Astrocyte (in vitro differentiated cells and primary cell): ENCODE measurements around the gene LIMS1.
"Not testable (repeated sequence)": the region's sequence is repeated elsewhere in the genome, so short reads cannot be mapped to it uniquely, and the experiment has no call there.

Experiments used
- CTCF ChIP-seq: IDR thresholded peaks from 2 replicates; pipeline ENCODE4 v1.5.1; 2011; ENCODE audit warnings: low read depth, mild to moderate bottlenecking, inconsistent platforms, low read length, moderate library complexity; ENCODE audit not compliant: insufficient read depth
- EZH2 ChIP-seq: IDR thresholded peaks from 2 replicates; pipeline ENCODE4 v1.6.1; 2012; ENCODE audit warnings: mild to moderate bottlenecking, low read length, inconsistent platforms; ENCODE audit not compliant: insufficient read depth

GRCh38 chr2:108525258-108525657 lies 9.0 kb upstream of the LIMS1 start:
- not testable (repeated sequence) for TF ChIP-seq EZH2, CTCF
